Cortex of kidney (tissue), 1 donor: Measurements from ENCODE around the gene ICE2.

ENCODE experiments used
- DNase-seq: peaks from one replicate; lab custom pipeline; 2025; lab: John Stamatoyannopoulos, UW

ICE2 gene

DNA sequence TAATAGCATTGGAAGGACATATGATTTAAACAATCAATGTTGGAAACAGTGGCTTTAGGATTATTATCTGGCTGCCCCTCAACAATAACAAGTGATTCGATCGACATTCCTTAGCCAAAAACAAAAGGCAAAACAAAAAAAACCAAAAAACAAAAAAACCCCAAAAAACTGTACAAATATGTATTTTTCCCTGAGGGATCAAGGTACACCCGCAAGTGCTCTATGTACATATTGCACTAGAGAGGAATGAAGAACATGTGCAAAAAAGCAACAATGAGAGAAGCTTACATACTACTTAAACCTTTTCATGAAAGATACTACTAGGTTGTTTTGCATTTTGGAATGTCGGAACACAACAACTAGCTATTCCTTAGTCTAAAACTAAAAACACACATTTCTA is 14.2 kb upstream of the ICE2 start:
- no peak for DNase-seq

GRCh38 chr15:60486742-60487141 is 7.8 kb upstream of the ICE2 start:
- DNase-seq, result no peak

DNA sequence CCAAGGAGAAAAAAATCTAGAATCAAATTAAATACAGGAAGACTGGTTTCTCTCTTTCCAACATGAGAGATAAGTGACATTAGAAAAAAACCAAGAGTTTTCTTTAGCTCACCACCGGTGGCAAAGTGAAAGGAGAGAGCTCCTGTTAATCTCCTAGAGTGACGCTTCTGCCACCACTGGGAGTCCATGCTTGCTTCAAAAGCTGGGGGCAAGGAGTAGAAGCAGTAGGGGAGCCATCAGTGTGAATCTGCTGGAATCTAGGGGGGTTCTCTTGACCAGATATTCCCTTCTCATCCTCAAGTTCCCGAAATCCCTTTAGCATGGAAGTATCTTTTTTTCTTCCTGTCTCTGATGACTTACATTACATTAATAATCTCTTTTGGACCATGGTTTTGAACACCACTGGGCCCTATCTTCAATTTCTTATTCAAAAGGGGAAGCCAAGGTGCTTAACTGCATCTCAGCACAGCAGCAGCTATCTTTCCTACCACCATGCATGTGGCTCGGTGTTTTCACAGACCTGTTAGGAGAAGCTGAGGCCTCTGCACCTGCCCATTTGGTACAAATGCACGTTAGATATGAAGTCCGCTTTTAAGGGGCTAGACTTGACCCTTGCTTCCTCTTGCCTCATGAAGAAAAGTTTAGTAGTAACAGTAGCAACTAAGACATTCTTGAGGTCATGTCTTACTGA is 6.6 kb upstream of the ICE2 start:
- no peak for DNase-seq

DNA sequence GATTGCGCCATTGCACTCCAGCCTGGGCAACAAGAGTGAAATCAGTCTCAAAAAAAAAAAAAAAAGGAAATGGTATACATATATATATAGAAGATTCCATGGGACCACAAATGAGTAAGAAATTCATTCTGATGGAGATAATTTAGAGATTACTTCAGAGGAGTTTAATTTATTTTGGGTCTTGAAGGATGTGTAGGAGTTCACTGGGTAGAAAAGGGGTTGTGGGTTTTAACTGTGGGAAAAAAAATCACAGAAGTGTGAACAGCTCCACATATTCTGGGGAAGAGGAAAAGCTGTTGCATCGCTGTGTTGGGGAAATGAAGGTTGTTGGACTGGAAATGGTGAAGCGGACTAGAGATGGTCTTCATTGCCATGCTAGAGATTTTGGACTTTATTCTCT is 4.1 kb upstream of the ICE2 start:
- no peak for DNase-seq

GRCh38 chr15:60480888-60481287 is 1.9 kb upstream of the ICE2 start:
- no peak for DNase-seq

DNA sequence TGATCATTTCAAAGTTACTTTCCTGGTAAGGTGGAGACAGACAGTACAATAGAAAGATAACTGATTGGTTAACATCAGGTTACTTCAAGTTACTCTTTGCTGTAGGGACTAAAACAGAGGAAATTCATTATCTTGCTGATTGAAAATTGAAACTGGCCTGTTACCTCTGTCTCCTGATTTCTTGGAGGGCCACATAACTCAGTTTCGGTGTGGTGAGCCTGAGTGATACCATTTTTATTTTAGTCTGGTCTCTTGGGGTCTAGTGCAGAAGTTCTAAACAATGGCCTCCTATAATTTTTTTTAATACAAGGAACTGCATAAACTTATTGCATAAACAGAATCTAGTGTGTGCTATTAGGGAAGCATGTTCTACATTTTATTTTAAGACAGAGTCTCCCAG is 1.2 kb upstream of the ICE2 start:
- no peak for DNase-seq

DNA sequence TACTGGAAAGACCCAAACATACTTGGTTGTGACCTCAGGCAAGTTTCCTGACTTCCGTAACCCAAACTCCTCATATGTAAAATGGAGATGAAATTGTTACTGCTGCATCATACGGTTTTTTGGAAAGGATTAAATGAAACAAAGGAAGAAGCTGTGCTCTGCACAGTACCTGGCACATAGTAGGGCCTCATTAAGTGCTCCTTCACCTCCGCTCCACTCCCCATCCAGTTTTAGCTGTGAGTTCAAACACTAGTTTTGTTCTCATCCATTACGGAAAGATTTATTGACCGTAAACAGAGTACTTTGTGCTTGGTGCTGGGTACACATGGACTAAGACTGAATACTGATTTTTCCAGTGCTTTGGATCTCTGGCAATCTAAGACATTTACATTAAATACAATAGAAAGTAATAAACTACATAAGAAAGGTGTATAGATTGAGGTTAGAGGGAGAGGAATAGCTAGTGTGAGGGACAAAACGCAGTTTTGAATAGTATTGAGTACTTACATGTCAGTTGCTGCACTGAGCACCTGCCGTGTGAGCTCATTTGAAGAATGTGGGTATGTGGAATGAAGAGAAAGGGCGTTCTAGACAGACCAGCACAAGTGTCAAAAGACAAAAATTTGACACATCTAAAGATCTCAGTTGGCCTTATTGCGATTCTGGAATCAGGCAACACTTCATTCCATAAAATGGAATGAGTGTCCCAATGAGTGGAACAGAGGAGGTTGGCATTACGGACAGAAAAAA is 594 bp upstream of the ICE2 start:
- DNase-seq, result no peak

- no peak for DNase-seq
These were observed 901 bp downstream of the ICE2 start for GRCh38 chr15:60477916-60478565.

DNA sequence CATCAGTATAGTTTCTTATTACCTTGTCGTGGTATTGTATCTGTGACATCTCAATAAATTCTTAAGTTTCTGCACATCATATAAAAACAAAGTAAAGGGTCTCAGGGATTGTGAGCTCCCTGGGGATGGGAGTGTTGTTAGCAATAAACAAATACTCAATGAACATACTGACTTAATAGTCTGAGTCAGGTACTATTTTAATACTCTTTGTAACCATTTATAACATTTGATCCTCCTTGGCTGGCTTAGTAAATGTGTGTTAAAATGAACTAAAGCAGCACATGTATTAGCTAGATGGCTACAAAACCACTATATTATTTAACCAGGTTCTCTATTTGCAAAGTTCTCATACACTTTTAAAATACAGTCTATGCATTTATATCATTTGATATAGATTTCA is 1.8 kb downstream of the ICE2 start:
- DNase-seq, result no peak

DNA sequence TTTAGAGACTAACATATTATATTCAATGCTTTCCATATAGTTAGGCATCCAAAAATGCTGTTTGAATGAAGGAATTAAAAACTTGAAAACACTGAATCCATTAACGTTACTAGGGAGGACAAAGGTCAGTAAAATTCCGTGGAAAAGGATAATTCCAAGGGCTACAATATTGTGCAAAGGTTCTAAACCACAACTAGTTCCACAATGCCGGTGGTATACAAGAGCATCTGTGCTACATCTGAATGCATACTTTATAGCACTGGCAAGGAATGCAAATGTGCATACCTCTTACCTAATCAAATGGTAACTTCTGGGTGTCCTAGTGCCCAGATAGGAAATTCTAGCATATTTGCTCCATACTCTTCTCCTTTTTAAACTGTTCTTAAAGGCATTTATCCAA is 2.2 kb downstream of the ICE2 start:
- DNase-seq, result no peak

- DNase-seq, result no peak
These were observed 5.8 kb downstream of the ICE2 start for GRCh38 chr15:60473135-60473534.

- DNase-seq, result no peak
These were observed 7.6 kb downstream of the ICE2 start for GRCh38 chr15:60471314-60471713.

DNA sequence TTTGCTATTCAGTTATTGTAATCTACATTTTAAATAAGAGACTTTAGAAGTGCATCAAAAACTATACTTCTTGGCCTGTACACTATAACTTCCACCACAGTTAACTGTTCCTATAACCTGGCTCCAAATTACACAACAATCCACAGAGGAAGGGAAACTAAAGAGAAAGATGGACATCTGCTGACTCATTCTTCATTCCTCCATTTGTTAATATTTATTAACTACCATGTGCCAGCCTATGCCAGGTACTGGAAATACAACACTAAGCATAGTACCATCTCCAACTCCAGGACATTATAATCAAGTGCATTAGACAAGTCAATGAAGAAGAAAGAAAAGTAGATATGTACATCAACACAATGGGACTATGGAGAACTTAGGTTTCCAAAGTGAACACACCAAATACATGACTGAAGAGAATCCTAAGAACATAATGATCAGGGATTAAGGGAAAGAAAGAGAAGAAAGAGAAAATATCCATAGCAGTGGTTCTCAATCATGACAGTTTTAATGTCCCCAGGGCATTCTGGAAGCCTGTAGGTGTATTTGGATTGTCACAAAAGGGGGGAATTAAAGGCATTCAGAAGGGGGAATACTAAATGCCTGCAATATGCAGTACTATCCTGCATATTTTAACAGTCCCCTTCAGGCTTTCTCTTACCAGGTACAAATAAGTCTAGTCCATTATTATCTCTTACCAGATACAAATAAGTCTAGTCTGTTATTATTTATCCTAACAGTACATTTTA is 8.9 kb downstream of the ICE2 start:
- no peak for DNase-seq

GRCh38 chr15:60464836-60465630 is 13.9 kb downstream of the ICE2 start:
- DNase-seq, result no peak

DNA sequence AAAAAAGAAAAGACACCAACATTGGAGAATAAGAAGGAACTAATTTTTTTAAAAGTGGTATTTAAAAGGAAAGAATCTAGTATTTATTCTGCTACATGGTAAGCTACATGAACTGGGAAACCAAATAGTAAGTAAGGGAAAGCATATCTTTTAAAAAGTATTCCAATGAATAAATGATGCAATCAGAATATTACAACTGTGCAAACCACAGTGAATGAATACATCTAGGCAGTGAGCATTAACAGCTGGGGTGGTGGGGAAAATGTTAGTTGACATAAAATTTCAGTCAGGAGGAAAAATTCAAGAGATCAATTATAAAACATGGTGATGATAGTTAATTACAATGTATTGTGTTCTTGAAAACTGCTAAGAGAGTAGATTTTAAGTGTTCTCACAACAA is 16.9 kb downstream of the ICE2 start:
- DNase-seq, result no peak

- no peak for DNase-seq
These were observed 18.0 kb downstream of the ICE2 start for GRCh38 chr15:60460931-60461330.

DNA sequence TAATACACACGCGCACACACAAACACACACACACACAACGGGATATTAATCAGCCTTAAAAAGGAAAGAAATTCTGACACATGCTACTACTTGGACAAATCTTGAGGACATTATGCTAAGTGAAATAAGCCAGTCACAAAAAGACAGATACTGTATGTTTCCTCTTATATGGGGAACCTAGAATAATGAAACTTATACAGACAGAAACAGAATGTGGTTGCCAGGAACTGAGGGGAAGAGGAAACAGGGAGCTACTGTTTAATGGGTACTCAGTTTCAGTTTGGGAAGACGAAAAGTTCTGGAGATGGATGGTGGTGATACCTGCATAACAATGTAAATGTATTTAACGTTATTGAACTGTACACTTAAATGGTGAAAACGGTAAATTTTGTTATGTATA is 20.2 kb downstream of the ICE2 start:
- no peak for DNase-seq

GRCh38 chr15:60457985-60458384 is 21.0 kb downstream of the ICE2 start:
- no peak for DNase-seq

GRCh38 chr15:60454824-60455223 is 24.1 kb downstream of the ICE2 start:
- no peak for DNase-seq

GRCh38 chr15:60448668-60449360 is 30.1 kb downstream of the ICE2 start:
- no peak for DNase-seq

- DNase-seq, result no peak
These were observed 34.5 kb downstream of the ICE2 start for GRCh38 chr15:60444289-60444912.
